Panc1 (cell line): ENCODE data around the gene CD320.

Experiments used
- TF ChIP-seq, protein P1 (sequence below): fragments of 450-650 bp; IDR thresholded peaks from 2 replicates; pipeline ENCODE4 v1.5.1; 2017; ENCODE audit warnings: mild to moderate bottlenecking
- TF ChIP-seq, protein P2 (sequence below), 2 experiments: IDR thresholded peaks; 2 replicates each; pipeline ENCODE4 v1.6.1; 2011 to 2012; ENCODE audit warnings: low read depth in 2 of 2, control low read depth in 1 of 2, low read length in 1 of 2, mild to moderate bottlenecking in 1 of 2, moderate library complexity in 1 of 2; ENCODE audit not compliant: insufficient read depth in 1 of 2

DNA sequence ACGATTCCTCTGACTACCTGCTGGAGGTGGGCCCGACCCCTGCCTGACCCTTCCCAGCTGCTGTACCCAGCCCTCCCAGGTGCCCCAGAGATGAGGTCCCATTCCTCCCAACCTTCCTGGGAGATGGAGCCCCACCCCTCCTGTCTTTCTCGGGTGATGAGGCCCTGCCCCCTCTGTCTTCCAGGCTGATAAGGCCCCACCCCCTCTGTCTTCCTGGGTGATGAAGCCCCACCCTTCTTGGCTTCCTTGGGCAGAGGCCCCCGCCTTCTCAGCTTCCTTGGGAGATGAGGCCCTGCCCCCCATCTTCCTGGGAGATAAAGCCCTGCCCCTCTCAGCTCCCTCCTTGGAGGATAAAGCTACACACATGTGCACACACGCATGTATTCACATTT is 51.1 kb downstream of the CD320 start:
- TF ChIP-seq, protein P1, sequence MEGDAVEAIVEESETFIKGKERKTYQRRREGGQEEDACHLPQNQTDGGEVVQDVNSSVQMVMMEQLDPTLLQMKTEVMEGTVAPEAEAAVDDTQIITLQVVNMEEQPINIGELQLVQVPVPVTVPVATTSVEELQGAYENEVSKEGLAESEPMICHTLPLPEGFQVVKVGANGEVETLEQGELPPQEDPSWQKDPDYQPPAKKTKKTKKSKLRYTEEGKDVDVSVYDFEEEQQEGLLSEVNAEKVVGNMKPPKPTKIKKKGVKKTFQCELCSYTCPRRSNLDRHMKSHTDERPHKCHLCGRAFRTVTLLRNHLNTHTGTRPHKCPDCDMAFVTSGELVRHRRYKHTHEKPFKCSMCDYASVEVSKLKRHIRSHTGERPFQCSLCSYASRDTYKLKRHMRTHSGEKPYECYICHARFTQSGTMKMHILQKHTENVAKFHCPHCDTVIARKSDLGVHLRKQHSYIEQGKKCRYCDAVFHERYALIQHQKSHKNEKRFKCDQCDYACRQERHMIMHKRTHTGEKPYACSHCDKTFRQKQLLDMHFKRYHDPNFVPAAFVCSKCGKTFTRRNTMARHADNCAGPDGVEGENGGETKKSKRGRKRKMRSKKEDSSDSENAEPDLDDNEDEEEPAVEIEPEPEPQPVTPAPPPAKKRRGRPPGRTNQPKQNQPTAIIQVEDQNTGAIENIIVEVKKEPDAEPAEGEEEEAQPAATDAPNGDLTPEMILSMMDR: no peak
- TF ChIP-seq, protein P2, sequence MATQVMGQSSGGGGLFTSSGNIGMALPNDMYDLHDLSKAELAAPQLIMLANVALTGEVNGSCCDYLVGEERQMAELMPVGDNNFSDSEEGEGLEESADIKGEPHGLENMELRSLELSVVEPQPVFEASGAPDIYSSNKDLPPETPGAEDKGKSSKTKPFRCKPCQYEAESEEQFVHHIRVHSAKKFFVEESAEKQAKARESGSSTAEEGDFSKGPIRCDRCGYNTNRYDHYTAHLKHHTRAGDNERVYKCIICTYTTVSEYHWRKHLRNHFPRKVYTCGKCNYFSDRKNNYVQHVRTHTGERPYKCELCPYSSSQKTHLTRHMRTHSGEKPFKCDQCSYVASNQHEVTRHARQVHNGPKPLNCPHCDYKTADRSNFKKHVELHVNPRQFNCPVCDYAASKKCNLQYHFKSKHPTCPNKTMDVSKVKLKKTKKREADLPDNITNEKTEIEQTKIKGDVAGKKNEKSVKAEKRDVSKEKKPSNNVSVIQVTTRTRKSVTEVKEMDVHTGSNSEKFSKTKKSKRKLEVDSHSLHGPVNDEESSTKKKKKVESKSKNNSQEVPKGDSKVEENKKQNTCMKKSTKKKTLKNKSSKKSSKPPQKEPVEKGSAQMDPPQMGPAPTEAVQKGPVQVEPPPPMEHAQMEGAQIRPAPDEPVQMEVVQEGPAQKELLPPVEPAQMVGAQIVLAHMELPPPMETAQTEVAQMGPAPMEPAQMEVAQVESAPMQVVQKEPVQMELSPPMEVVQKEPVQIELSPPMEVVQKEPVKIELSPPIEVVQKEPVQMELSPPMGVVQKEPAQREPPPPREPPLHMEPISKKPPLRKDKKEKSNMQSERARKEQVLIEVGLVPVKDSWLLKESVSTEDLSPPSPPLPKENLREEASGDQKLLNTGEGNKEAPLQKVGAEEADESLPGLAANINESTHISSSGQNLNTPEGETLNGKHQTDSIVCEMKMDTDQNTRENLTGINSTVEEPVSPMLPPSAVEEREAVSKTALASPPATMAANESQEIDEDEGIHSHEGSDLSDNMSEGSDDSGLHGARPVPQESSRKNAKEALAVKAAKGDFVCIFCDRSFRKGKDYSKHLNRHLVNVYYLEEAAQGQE (IDR thresholded peaks at IDR 0.05; ENCODE audit: insufficient read depth in 1 of 2, low read depth in 2 of 2, low read length in 1 of 2): no peak
